WI38 (cell line): Measurements from ENCODE around the gene SLC7A14.

ENCODE experiments used
- H3K4me3 ChIP-seq: 2 replicates; pipeline ENCODE4 v1.5.1; 2011; ENCODE audit warnings: low read depth, mild to moderate bottlenecking, control low read depth, low read length
- CTCF ChIP-seq: IDR thresholded peaks from 2 replicates; pipeline ENCODE4 v1.5.1; 2012; ENCODE audit warnings: low read depth, mild to moderate bottlenecking, control low read depth, low read length

Gene SLC7A14

GRCh38 chr3:170490828-170491560, 94.9 kb downstream of the SLC7A14 start:
- no peak overlapping the region for H3K4me3 ChIP-seq
- TF ChIP-seq CTCF, result no peak

DNA sequence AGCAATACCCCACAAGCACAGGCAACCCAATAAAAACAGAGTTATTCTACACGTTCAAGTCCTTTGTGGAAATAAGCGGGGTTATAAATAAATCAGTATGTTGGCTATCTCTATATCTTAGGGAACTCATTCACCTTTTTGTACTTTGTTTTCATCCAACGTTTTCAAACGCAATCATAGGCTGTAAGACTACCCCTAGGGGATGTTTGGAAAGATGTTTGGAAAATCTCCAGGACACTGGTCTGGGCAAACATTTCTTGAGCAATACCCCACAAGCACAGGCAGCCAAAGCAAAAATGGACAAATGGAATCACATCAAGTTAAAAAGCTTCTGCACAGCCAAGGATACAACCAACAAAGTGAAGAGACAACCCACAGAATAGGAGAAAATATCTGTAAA, 97.1 kb downstream of the SLC7A14 start:
- TF ChIP-seq CTCF, result no peak
- H3K4me3 ChIP-seq, result no peak overlapping the region

- no peak overlapping the region for H3K4me3 ChIP-seq
- TF ChIP-seq CTCF, result no peak
These were observed 98.8 kb downstream of the SLC7A14 start for GRCh38 chr3:170487031-170487430.

- H3K4me3 ChIP-seq, result no peak overlapping the region
- TF ChIP-seq CTCF, result no peak
These were observed 99.5 kb downstream of the SLC7A14 start for GRCh38 chr3:170486398-170486797.

DNA sequence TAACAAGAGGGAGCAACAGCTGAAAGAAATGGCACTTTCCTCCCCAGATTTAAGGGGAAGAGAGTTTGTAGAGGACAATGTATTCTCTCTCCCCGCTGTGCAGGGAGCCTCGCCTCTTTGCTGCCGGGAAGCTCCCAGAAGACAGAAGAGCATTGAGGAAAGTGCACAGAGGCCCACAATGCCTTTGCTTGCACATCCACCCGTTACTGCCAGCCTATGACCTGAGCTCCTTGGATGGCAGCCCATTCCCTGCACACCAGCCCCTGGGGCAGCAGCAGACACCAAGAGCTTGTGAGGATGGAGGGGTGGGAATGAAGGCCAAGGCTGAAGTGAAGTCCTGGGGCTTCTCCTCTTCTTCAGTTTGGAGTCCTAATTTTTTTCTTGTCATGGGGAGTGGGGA, 100.2 kb downstream of the SLC7A14 start:
- no peak for TF ChIP-seq CTCF
- H3K4me3 ChIP-seq, result no peak overlapping the region

DNA sequence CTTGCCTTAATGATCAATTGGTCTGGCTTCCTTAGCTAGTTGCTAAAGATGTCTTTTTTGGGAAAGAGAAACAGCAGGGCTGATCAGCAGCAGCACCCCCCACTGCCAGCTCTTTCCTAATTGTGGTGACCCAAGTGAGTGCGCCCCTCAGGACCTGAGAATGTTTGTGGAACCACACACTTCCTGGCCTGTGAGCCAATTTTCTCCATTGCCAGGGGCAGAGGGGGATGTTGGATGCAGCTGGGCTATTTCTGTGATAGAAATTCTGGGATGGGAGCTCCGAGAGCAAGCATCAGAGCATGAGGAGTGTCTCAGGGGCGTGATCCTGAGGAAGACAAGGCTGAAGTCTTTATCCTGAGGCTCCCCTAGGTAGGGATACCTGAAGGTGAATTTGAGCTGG, 100.6 kb downstream of the SLC7A14 start:
- no peak overlapping the region for H3K4me3 ChIP-seq
- no peak for TF ChIP-seq CTCF

GRCh38 chr3:170484869-170485268, 101.0 kb downstream of the SLC7A14 start:
- no peak overlapping the region for H3K4me3 ChIP-seq
- TF ChIP-seq CTCF, result no peak
